ENCODE measurements around the gene POMZP3.
"Not testable (repeated sequence)": the region's sequence is repeated elsewhere in the genome, so short reads cannot be mapped to it uniquely, and the experiment has no call there.

- TF ChIP-seq YY1 (IDR thresholded peaks at IDR 0.05; ENCODE audit: insufficient read depth, insufficient read length); ZNF274 (IDR thresholded peaks at IDR 0.05; ENCODE audit: low read depth, low read length); SUZ12 (IDR thresholded peaks at IDR 0.05; ENCODE audit: extremely low read depth, insufficient read depth, insufficient read length): not testable (repeated sequence)
Observed at GRCh38 chr7:76567753-76568152, 59.3 kb downstream of the POMZP3 start.

All from NT2/D1 (cell line).